Urothelium cell line (cell line): ENCODE measurements around the gene GDPD4.

Experiments used
- DNase-seq: peaks from one replicate; pipeline ENCODE4 v3.0.0; 2011; ENCODE audit warnings: low spot score, mixed read lengths
- FAIRE-seq: peaks from 2 replicates; lab custom pipeline; 2011; peaks lifted over from hg19 to GRCh38; lab: Jason Lieb, UNC

Gene GDPD4

DNA sequence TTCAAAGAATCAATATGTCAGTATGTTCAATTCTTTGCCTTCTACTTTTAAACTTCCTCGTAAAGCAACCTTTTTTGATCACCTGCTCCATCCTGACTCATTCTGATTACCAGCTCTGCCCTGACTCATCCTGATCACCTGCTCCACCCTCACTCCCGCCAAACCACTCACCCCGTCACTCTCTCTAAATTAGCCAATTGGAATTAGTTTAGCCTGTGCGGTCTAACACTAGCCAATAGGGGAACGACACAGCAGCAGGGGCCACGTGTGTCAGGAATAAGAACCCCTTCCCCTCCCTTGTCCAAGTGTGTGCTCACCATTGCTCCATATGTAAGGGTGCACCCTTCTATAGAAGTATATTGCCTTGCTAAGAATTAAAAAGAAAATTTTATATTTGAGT, 1.5 kb downstream of the GDPD4 start:
- FAIRE-seq (peak; percentile 96), DNase-seq (peak; percentile 47)

DNA sequence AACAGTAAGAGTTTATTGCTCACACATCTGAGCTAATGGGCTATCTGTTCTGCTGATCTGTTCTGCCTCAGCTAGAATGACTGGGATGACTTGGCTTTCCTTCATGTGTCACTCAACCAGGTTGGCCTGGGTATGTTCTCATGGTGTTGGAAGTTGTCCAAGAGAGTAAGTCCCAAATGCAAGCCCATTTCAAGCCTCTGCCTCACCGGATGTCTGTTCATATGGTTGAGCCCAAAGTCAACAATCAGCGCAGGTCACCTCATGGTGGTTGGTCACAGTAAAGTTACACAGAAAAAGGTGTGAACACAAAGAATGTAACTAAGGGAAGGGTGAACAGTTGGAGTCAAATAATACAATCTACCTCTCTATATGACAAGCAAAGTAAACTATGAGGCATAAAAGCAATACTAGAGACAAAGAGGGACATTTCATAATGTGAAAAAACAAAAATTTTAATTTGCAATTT, 1.9 kb downstream of the GDPD4 start:
- FAIRE-seq (no peak), DNase-seq (peak; percentile 85)

DNA sequence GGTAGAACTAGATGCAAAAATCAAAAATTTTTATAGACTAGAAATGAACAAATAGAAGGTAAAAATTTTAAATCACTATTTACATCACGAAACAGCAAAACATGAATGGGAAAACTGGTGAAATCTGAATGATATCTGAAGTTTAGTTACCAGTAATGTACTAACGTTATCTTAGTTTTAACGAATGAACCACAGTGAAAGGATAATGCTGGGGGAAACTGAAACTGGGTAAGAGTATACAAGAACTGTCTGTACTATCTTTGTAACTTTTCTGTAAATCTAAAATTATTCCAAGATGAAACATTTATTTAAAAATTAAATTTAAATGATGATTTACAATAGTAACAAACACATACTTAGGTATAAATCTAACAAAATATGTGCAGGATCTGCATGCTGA, 7.4 kb downstream of the GDPD4 start:
- no peak for FAIRE-seq

DNA sequence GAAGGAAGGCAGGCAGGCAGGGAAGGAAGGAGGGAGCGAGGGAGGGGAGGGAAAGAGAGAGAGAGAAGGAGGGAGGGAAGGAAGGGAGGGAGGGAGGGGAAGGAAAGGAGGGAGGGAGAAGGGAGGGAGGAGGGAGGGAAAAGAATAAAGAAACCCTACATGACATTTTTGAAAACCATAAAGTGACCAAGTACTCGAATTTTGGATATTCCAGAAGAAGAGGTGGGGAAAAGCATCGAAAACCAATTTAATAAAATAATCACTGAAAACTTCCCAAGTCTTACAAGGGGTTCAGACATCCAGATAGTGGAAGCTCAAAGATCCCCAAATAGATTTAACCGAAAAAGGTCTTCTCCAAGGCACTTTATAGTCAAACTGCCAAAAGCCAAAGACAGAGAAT, 11.7 kb downstream of the GDPD4 start:
- FAIRE-seq (no peak), DNase-seq (no peak)

More for the DNA sequence above, 7.4 kb downstream of the GDPD4 start:
- no peak for DNase-seq

DNA sequence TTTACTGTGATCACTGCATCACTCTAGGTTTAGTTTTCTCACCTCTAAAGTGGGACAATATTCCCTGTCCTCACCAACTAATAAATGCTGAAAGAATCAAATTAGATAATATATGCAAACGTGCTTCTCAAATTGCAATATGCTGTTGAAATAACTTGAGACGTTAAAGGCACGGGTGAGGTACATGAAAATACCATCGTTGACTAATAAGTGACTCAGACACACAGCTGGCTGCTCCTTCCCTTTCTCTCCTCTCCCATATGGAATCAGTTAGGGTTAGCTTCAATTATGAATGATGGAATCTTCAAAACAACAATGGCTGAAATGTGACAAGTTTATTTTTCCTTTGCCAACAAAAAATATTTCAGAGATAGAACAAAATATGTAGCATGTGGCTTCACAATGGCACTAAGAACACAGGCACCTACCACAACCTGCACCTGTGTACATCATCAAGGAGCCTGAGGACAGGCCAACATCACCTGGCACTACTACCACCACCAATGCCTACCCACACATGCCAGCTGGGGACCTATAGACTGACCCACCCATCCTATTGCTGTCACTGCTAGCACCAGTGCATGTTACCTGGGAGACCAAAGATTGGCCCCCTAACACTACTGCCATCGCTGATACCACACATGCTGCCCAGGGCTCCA, 13.7 kb downstream of the GDPD4 start:
- peak; percentile 87 for FAIRE-seq
- peak; percentile 61 for DNase-seq

DNA sequence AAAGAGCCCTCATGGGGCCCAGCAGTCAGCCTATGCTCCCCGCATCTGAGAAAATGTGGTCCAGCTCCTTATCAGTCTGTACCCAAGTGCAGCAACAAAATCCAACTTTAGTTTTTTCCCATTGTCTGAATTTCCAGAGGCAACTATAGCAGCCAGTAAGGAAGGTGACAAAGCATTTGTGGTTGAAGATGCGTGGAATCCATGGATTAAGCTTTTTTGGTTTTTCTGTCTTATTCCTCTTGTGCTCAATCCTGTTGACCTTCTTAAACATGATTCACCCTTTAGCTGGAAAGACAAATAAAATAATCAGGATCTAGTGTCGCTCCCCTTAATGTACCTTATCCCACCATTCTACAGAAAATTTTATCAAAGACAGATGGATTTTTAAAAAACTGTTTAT, 14.3 kb downstream of the GDPD4 start:
- FAIRE-seq (no peak), DNase-seq (no peak)

DNA sequence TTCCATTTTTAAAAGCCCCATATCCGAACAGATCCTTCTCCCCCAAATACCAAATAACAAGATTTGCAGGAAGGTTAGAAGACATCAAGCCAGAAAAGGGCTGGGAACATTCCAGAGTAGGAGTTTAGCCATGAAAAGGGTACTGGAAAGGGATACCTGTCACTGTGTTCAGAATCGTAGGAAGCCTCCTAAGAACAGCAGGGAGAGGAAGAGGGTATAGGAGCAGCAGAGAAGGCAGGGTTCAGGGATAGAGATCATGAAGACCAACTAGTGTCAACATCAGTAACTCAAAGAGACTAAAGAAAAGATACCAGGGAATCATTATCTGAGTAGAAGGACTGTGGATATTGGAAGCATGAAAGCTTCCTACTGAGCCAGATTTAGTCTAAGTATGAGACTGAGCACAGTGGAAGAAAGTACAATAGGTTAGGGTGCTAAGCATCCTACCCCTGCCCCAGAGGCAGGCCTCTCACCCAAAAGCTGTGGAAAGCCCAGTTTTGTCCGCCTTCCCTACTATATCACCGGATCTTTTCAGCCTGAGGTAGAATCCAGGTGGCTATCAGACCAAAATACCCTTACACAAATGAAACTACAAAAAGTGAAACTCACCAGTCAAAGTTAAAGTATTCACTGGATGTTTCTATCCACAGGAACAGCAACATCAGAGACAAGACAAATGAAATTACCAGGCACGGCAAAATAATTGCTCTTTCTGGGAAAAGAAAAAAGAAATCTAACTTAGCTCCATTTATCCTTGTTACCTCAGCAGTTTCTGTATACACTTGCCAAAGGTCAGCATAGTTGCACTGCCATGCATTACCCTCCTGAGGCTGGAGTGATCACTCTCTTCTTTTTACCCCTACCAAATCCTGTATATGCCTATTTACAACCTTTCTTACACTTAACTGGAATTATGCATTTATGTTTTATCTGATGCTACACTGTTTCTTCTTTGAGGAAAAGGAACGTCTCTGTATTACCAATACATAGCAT, 16.7 kb downstream of the GDPD4 start:
- DNase-seq (no peak), FAIRE-seq (no peak)

DNA sequence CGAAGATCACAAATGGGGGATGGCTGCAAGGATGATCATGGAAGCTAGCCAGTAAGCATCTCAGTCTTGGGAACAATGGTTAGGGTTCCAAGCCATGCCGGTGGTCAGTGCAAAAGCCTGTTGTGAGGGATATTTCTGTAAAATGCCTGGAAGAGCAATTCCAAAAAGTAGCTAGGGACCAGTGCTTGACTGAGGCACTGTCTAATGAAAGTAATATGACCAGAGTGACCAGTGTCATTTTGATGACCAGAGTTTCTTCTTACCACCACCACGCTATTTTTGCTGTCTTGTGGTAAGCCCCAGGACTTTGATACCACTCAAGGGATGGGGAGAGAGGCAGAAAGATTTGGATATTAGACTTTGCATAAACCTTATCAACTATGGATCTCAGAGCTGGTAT, 18.4 kb downstream of the GDPD4 start:
- no peak for DNase-seq
- FAIRE-seq, result no peak

DNA sequence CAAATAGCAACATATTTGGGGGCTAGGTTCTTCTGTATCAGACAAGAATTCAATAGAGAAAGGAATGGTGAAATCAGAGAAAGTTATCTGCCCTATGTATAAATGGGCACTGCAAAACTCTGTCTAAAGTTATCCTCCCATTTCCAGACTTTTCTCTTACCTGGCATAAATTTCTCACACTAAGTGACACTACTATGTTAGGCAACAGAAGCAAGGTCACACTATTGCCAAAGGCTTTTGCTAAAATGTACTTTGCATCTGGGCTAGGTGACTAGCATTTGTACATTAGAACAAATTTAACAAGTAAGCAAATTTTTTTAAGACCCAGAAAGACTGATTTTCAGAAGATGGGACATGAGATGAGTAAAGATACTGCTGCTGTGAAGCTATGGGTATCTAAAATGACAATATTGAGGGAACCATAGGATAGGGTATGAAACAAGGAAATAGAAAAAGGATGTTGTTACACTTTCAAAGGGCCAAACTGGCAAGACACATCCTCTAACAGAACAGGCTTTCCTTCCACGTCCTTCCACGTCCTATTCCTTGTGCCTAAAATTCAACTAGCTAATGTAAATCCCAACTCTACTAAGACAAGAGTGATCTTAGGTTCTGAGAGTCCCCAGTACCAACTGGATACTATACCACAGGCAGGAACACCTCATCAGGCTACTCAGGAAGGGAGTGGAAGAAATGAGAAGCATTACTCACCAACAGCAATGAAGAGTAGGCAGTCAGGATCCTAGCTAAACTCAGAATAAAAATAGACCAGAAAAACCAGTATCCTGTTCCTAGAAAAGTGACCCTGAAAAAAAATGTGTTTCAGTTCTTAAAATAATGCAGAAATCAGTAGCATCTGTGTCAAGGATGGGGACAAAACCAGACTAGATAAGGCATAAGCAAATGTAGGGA, 22.6 kb downstream of the GDPD4 start:
- DNase-seq (no peak), FAIRE-seq (peak; percentile 72)

DNA sequence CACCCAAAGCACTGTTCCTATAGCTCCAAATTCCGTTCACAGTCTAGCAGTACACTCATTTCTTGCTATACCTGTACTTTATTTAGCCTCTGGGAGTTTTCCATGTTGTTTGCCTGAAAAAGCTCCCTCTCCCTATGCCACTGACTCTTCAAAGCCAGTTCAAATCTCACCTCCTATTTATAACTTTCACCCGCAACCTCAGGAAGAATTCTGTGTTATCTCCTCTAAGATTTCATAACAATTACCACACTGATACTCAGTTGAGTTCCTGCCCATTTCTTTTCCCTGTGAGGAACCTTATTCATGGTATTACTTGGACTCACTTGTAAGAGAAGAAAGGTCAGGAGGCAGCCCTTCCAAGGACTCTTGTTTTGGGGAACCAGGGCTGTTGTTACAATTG, 25.2 kb downstream of the GDPD4 start:
- FAIRE-seq (no peak), DNase-seq (no peak)

DNA sequence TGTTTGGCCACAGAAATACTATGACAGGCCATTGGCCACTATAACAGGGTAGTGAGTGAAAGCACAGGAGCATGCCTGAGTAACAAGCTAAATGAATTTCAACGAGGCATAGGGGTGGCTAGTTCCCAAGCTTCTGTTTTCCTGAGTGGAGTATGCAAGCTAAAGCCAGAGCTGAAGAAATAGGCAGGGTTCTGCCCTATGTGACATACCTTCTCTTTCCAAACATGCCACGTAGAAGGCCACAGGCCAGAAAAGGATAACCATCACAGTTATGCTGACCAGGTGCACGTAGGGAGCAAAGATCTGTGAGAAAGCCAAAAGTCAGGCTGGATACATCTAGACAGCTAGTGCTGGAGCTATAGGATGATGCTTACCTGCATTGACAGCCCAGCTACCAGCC, 30.6 kb downstream of the GDPD4 start:
- FAIRE-seq (no peak), DNase-seq (no peak)

DNA sequence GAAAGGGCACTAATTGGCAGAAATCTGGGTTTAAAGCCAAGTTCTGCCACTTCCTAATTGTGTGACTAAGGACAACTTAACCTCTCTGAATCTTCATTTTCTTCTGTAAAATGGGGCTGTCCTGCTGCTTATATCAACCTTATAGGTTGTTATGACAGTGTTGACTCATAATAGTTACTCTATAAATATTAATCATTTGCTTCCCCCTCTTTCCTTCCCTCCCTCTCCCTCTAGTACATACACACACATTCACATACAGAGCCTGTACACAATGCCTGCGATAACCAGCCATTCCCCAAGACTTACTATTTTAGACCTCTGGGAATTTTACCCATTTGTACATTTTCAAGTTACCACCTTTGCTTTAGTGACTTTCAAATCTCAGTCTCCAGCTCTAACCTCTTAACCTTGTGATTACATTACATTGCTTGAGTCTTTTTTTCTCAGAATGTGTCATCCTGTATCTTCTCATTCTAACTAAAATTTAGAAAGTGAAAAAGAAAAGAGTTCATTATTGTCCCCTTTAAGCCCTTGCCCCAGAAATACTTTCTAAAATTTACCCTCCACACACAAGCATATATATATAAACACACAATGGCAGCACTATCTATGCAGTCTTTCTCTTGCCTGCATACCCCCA, 31.9 kb downstream of the GDPD4 start:
- DNase-seq (no peak), FAIRE-seq (no peak)

DNA sequence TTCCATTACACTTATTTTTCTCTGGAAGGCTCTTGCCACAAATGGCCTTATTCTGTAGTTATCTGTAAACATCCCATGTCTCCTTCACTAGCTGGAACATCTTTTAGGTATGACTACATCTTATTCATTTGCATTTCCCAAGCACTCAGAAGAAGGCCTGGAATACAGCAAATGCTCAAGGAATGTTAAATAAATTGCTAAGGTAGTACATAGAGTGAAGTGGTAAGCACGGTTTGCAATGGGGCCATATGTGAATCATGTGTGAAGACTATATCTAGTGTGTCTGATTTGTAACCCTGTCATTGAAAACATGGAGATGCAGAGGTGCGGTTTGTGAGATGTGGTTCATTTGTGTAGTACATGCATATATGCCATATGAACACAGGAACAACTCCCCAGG, 33.5 kb downstream of the GDPD4 start:
- DNase-seq, result no peak
- no peak for FAIRE-seq

DNA sequence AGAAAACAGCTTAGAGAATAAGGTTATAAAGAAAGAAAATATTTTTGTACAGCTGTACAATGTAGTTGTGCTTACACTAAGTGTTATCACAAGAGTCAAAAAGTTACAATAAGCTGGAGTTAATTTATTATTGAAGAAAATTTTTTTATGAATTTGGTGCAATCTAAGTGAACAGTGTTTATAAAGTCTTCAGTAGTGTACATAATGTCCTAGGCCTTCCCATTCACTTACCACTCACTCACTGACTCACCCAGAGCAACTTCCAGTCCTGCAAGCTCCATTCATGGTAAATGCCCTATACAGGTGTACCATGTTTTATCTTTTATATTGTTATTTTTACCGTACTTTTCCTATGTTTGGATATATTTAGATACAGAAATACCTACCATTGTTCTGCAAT, 34.7 kb downstream of the GDPD4 start:
- DNase-seq, result no peak
- FAIRE-seq, result no peak

DNA sequence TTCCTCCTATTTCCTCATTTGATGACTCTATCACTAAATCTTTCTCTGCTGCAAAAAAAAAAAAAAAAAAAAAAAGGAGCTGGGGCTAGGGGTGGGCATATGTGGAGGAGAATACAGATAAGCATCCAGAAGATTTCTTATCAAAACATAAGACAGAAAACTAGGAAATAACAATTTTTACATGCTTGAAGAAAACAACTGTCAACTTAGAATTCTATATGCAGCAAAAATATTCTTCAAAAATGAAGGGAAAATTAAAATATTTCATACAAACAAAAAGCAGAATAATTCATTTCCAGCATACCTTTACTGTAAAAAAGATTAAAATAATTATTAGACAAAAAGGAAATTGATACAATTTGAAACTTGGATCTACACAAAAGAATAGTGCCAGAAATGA, 38.7 kb downstream of the GDPD4 start:
- DNase-seq (no peak), FAIRE-seq (no peak)

DNA sequence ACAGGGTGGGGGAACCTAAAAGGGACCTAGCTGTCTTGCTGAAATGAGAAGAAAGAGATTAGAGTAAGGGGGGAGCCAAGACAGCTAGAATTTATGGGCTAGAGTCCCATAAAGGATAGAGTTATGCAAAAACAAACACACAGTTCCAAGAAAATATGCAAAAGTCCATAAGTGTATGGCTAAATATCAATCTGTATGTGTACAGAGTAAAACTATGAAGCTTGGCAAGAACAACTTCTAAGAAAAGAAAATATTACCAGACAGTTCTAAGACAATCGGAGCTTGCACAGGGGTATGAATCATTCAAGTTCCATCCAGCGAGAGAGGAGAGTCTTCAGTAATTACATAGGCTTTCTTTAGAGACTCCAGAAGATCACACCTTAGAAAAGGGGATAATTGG, 41.8 kb downstream of the GDPD4 start:
- DNase-seq (no peak), FAIRE-seq (no peak)

DNA sequence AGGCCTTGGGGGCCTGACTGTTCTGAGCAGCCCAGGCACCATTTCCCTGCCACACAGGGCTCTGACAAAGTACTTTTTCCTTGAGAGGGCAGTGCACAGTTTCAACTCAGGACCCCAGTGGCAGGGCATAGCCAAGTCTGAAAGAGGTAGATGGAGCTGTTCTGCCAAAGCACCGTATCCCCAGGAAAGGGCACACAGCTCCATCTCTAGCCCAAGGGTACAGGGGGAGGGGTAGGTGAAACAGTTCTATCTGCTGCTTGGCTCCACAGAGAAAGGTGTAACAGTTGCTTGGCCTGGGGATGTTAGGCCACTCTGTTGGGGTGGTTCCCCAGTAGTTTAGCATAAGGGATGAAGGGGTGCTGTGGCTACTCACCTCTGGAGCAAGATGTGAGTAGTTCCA, 47.8 kb downstream of the GDPD4 start:
- peak; percentile 40 for FAIRE-seq
- no peak for DNase-seq

DNA sequence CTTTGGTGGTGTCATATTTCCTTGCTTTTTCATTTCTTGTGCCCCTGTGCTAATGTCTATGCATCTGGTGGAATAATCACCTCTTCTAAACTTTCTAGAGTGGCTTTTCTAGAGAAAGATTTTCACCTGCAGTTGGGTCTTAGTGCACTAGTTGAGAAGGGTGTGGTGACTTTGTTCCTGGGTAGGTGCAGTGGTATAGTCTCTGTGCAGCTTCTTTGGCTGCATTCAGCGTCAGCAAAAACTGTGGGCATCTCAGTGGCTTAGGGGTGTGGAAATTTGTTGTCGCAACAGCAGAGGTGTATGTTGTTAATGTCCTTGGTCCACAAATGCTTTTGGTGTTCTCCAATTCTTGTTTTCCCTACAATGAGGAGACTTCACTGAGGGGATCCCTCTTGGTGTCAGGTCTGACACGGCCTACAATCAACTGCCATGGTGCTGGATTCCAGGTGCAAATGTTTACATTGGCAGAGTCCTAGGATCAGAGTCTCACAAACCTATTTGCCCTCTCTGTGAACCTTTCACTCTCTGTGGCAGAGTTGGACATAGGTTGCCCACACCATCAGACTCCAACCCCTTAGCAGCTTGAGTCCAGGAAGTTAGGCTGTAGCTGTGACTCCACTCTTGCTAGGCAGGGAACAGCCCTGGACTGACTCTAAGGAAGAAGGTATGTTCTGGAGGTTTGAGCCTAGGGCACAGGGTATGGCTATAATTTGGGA, 48.8 kb downstream of the GDPD4 start:
- FAIRE-seq (no peak), DNase-seq (no peak)

DNA sequence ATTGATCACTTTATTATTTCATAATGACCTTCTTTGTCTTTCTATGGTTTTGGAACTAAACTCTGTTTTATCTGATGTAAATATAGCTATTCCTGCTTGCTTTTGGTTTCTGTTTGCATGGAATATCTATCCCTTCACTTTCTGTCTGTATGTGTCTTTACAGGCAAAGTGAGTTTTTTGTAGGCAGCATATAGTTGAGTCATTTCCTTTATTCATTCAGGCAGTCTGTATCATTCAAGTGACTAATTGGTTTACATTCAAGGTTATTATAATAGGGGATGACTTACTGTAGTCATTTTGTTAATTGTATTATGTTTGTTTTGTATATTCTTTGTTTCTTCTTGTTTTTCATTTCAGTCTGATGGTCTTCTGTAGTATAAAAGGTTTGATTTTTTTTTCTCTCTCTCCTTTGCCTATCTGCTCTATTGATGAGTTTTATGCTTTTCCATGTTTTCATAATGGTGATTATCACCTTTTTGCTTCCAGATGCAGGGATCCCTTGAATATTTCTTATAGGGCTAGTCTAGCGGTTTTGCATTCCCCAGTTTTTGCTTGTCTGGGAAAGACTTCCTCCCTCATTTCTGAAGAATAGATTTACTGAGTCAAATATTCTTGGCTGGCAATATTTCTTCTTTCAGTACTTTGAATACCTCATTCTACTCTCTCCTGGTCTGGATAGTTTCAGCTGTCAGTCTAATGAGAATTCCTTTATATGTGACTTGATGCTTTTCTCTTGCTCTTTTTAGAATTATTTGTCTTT, 50.4 kb downstream of the GDPD4 start:
- FAIRE-seq, result no peak

More for the DNA sequence above, 50.4 kb downstream of the GDPD4 start:
- no peak for DNase-seq
